BLaER1 treated with 17β-estradiol and CSF1 and Interleukin-3, amounts not matched to agents 10 nM and 100 nM (cell line): Measurements from ENCODE around the gene KCNJ12.
A peak's percentile ranks its signal among the peaks of the same experiment; 100 is the strongest.
"Not testable (repeated sequence)": the region's sequence is repeated elsewhere in the genome, so short reads cannot be mapped to it uniquely, and the experiment has no call there.

ENCODE experiments used
- H3K27ac ChIP-seq, 11 experiments: shearing (Covaris generic); formaldehyde crosslinking; 2 replicates each; pipeline ENCODE4 v1.8.1; 2022
- H3K27me3 ChIP-seq, 11 experiments: shearing (Covaris generic); formaldehyde crosslinking; 2 replicates each; pipeline ENCODE4 v1.8.1; 2022
- H3K36me3 ChIP-seq, 11 experiments: shearing (Covaris generic); formaldehyde crosslinking; 2 replicates each; pipeline ENCODE4 v1.8.1; 2022
- H3K4me1 ChIP-seq, 10 experiments: shearing (Covaris generic); formaldehyde crosslinking; 2 replicates each; pipeline ENCODE4 v1.8.1; 2022
- H3K4me2 ChIP-seq, 11 experiments: shearing (Covaris generic); formaldehyde crosslinking; 2 replicates each; pipeline ENCODE4 v1.8.1; 2022
- H3K4me3 ChIP-seq, 10 experiments: shearing (Covaris generic); formaldehyde crosslinking; 2 replicates each; pipeline ENCODE4 v1.8.1; 2022
- H3K9ac ChIP-seq, 11 experiments: shearing (Covaris generic); formaldehyde crosslinking; 2 replicates each; pipeline ENCODE4 v1.8.1; 2022
- H3K9me3 ChIP-seq, 11 experiments: shearing (Covaris generic); formaldehyde crosslinking; replicated peaks in 1 of 11; 2 replicates each; pipeline ENCODE4 v1.8.1; 2022
- H4K20me1 ChIP-seq, 11 experiments: shearing (Covaris generic); formaldehyde crosslinking; 2 replicates each; pipeline ENCODE4 v1.8.1; 2022
- Cebpa-rat ChIP-seq, 11 experiments: shearing (Covaris generic); IDR thresholded peaks; 2 replicates each; pipeline ENCODE4 v1.8.1; 2022

Gene KCNJ12

GRCh38 chr17:21423190-21423493, 47.0 kb downstream of the KCNJ12 start:
- H3K9me3 ChIP-seq, H3K4me2 ChIP-seq, H3K36me3 ChIP-seq, H3K4me3 ChIP-seq, H3K27ac ChIP-seq, H3K9ac ChIP-seq, H3K27me3 ChIP-seq: not testable (repeated sequence)
- H3K4me1 ChIP-seq, result peaks cover 17 to 57% (median 41%) of the 10 kb centered on the region in 10 experiments
- peaks cover 0 to 32% (median 2%) of the 10 kb centered on the region in 11 experiments; a peak in 7 of 22 replicates for H4K20me1 ChIP-seq

GRCh38 chr17:21424697-21425096, 48.5 kb downstream of the KCNJ12 start:
- H3K4me3 ChIP-seq, H3K36me3 ChIP-seq, H3K9me3 ChIP-seq, H3K9ac ChIP-seq, H3K4me2 ChIP-seq, H3K27ac ChIP-seq, H3K27me3 ChIP-seq: not testable (repeated sequence)
- H4K20me1 ChIP-seq, result peaks cover 0 to 18% (median 0%) of the 10 kb centered on the region in 11 experiments; a peak in 5 of 22 replicates
- peaks cover 4 to 42% (median 25%) of the 10 kb centered on the region in 10 experiments for H3K4me1 ChIP-seq

- Histone ChIP-seq H3K4me1 (peaks cover 0 to 35% (median 19%) of the 10 kb centered on the region in 10 experiments; a peak in 15 of 20 replicates), H3K9ac (no peak overlapping the region), H3K27me3 (no peaks in the 10 kb centered on the region)
These were observed 49.2 kb downstream of the KCNJ12 start for GRCh38 chr17:21425321-21425720.

GRCh38 chr17:21425736-21426135, 49.6 kb downstream of the KCNJ12 start:
- Histone ChIP-seq H3K36me3 (no peaks in the 10 kb centered on the region), H3K9me3 (no peaks in the 10 kb centered on the region), H3K4me1 (peaks cover 0 to 31% (median 15%) of the 10 kb centered on the region in 10 experiments; a peak in 15 of 20 replicates), H3K9ac (no peak overlapping the region), H4K20me1 (peaks cover 0 to 10% (median 0%) of the 10 kb centered on the region in 11 experiments; a peak in 2 of 22 replicates), H3K27me3 (no peaks in the 10 kb centered on the region), H3K4me2 (peak overlapping the region in 8 of 11 experiments; percentile 29 to 66 (median 59); a peak in 13 of 22 replicates), H3K4me3 (no peak overlapping the region), H3K27ac (no peak overlapping the region)
- TF ChIP-seq Cebpa-rat (IDR thresholded peaks at IDR 0.05), result no peak

More at GRCh38 chr17:21425321-21425720, 49.2 kb downstream of the KCNJ12 start:
- H3K36me3 ChIP-seq, result no peaks in the 10 kb centered on the region
- no peak overlapping the region for H3K4me3 ChIP-seq
- H3K4me2 ChIP-seq, result peak overlapping the region in 8 of 11 experiments; percentile 29 to 66 (median 59); a peak in 14 of 22 replicates
- peaks cover 0 to 14% (median 0%) of the 10 kb centered on the region in 11 experiments; a peak in 3 of 22 replicates for H4K20me1 ChIP-seq
- no peak for TF ChIP-seq Cebpa-rat (IDR thresholded peaks at IDR 0.05)
- no peaks in the 10 kb centered on the region for H3K9me3 ChIP-seq
- no peak overlapping the region for H3K27ac ChIP-seq

GRCh38 chr17:21426246-21426645, 50.1 kb downstream of the KCNJ12 start:
- H3K27ac ChIP-seq, H3K4me3 ChIP-seq, H3K9me3 ChIP-seq, H3K36me3 ChIP-seq, H4K20me1 ChIP-seq, H3K9ac ChIP-seq, H3K27me3 ChIP-seq: not testable (repeated sequence)
- Histone ChIP-seq H3K4me1 (peaks cover 0 to 31% (median 15%) of the 10 kb centered on the region in 10 experiments; a peak in 15 of 20 replicates), H3K4me2 (peak overlapping the region in 1 of 11 experiments; percentile 66; a peak in 3 of 22 replicates)

- H3K9ac ChIP-seq, result not testable (repeated sequence)
These were observed 50.7 kb downstream of the KCNJ12 start for GRCh38 chr17:21426876-21427275.

GRCh38 chr17:21427727-21428126, 51.6 kb downstream of the KCNJ12 start:
- not testable (repeated sequence) for H3K36me3 ChIP-seq, H3K27ac ChIP-seq, H4K20me1 ChIP-seq, H3K4me3 ChIP-seq, H3K27me3 ChIP-seq, H3K9ac ChIP-seq, H3K9me3 ChIP-seq, H3K4me2 ChIP-seq
- peaks cover 0 to 30% (median 15%) of the 10 kb centered on the region in 10 experiments; a peak in 15 of 20 replicates for H3K4me1 ChIP-seq

More at GRCh38 chr17:21426876-21427275, 50.7 kb downstream of the KCNJ12 start:
- not testable (repeated sequence) for H3K27me3 ChIP-seq, H4K20me1 ChIP-seq, H3K9me3 ChIP-seq, H3K27ac ChIP-seq, H3K4me3 ChIP-seq, H3K36me3 ChIP-seq
- Histone ChIP-seq H3K4me1 (peaks cover 0 to 30% (median 15%) of the 10 kb centered on the region in 10 experiments; a peak in 15 of 20 replicates), H3K4me2 (peak overlapping the region in 7 of 11 experiments; percentile 39 to 73 (median 60); a peak in 12 of 22 replicates)

- H3K36me3 ChIP-seq, H3K9me3 ChIP-seq, H3K27ac ChIP-seq, H3K27me3 ChIP-seq, H3K4me3 ChIP-seq, H4K20me1 ChIP-seq, H3K9ac ChIP-seq: not testable (repeated sequence)
- Histone ChIP-seq H3K4me2 (peak overlapping the region in 4 of 11 experiments; percentile 7 to 31 (median 16); a peak in 2 of 22 replicates), H3K4me1 (peaks cover 0 to 30% (median 15%) of the 10 kb centered on the region in 10 experiments; a peak in 15 of 20 replicates)
These were observed 52.7 kb downstream of the KCNJ12 start for GRCh38 chr17:21428752-21429424.

GRCh38 chr17:21429921-21430628, 53.9 kb downstream of the KCNJ12 start:
- not testable (repeated sequence) for H3K36me3 ChIP-seq, H3K9me3 ChIP-seq, H3K9ac ChIP-seq, H3K4me2 ChIP-seq, H3K27ac ChIP-seq, H3K27me3 ChIP-seq, H4K20me1 ChIP-seq, H3K4me3 ChIP-seq
- peaks cover 0 to 30% (median 15%) of the 10 kb centered on the region in 10 experiments; a peak in 15 of 20 replicates for H3K4me1 ChIP-seq

- H3K27me3 ChIP-seq, result not testable (repeated sequence)
These were observed 57.8 kb downstream of the KCNJ12 start for GRCh38 chr17:21433971-21434370.

GRCh38 chr17:21434976-21435375, 58.8 kb downstream of the KCNJ12 start:
- not testable (repeated sequence) for H3K27ac ChIP-seq, H4K20me1 ChIP-seq, H3K9ac ChIP-seq, H3K27me3 ChIP-seq, H3K4me3 ChIP-seq, H3K36me3 ChIP-seq, H3K9me3 ChIP-seq
- H3K4me2 ChIP-seq, result peak overlapping the region in 1 of 11 experiments; percentile 6; a peak in 1 of 22 replicates
- H3K4me1 ChIP-seq, result peaks cover 0 to 18% (median 7%) of the 10 kb centered on the region in 10 experiments; a peak in 7 of 20 replicates

More at GRCh38 chr17:21433971-21434370, 57.8 kb downstream of the KCNJ12 start:
- H3K9ac ChIP-seq, H3K4me3 ChIP-seq, H3K27ac ChIP-seq, H3K9me3 ChIP-seq, H4K20me1 ChIP-seq, H3K4me2 ChIP-seq, H3K36me3 ChIP-seq: not testable (repeated sequence)
- peaks cover 0 to 18% (median 6%) of the 10 kb centered on the region in 10 experiments; a peak in 7 of 20 replicates for H3K4me1 ChIP-seq

- not testable (repeated sequence) for H3K36me3 ChIP-seq, H3K27me3 ChIP-seq, H3K4me3 ChIP-seq, H3K9me3 ChIP-seq, H3K9ac ChIP-seq, H4K20me1 ChIP-seq, H3K27ac ChIP-seq, H3K4me2 ChIP-seq
- peaks cover 0 to 18% (median 7%) of the 10 kb centered on the region in 10 experiments; a peak in 7 of 20 replicates for H3K4me1 ChIP-seq
These were observed 60.3 kb downstream of the KCNJ12 start for GRCh38 chr17:21436481-21436880.
